Measurements from ENCODE around the gene HIP1R.
"Not testable (repeated sequence)": the region's sequence is repeated elsewhere in the genome, so short reads cannot be mapped to it uniquely, and the experiment has no call there.

Gene HIP1R

DNA sequence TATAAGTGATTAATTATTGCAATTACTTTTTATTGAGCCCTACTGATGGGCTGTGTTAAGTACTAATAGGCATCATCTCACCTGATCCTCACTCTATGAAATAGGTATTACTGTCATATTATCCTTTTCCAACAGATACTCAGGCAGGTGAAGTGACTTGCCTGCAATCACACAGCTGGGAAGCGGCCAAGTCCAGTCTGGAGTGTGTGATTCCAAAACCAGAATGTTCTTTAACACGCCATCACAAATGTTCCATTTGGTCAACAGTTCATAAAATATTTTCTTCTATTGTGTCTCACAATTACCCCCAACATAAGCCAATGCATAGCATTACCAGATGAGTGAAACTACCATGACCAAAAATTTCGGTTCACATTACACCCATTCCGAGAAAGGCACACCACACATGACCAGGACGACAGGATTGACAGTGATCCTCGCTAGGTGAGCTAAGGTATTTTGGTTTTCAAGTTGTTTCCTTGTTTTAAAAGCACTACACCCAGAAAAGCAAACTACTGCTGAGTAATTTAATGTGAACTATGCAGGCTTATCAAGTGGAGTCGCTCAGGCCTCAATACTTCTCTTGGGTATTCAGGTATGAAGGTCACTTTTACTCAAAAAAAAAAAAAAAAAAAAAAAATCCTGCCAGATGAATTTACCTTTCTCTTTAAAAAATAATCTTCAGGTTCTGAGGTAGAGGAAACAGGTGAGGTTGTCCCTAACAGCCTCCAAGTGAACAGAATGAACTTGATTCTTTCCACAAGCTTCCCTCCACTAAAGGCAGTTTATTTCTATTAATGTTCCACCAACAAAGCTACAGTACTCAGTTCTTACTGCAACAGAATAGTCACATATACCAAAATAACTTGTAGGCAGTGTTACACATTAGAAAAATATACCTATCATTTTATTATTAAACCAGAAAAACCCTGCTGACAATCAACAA, 58.2 kb downstream of the HIP1R start:
- no peak for DNase-seq (ENCODE audit: low read depth in 2 of 2)

GRCh38 chr12:122894193-122895121, 59.2 kb downstream of the HIP1R start:
- DNase-seq (ENCODE audit: low read depth in 2 of 2): no peak

GRCh38 chr12:122895320-122895703, 60.1 kb downstream of the HIP1R start:
- no peak for DNase-seq (ENCODE audit: low read depth in 2 of 2)

GRCh38 chr12:122895704-122896636, 60.7 kb downstream of the HIP1R start, which contains the start of gene VPS37B:
Gene VPS37B, minus strand, starts transcription at chr12:122896124. Its CDS starts 62 bp downstream, at chr12:122896062.
- DNase-seq (ENCODE audit: low read depth in 2 of 2): peak; percentile 76 to 78

- no peak for DNase-seq (ENCODE audit: low read depth in 2 of 2)
Observed at GRCh38 chr12:122896662-122897061, 61.4 kb downstream of the HIP1R start.

DNA sequence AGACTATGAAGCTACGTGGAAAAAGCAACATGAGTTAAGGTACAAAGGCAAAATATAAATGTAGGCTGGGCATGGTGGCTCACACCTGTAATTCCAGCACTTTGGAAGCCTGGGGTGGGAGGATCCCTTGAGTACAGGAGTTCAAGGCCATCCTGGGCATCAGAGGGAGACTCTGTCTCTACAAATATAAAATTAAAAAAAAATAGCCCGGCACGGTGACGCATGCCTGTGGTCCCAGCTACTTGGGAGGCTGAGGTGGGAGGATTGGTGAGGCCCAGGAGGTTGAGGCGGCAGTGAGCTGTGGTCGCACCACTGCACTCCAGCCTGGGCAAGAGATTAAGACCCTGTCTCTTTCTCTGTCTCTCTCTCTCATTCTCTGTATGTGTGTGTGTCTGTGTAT, 64.6 kb downstream of the HIP1R start:
- no peak for DNase-seq (ENCODE audit: low read depth in 2 of 2)

DNA sequence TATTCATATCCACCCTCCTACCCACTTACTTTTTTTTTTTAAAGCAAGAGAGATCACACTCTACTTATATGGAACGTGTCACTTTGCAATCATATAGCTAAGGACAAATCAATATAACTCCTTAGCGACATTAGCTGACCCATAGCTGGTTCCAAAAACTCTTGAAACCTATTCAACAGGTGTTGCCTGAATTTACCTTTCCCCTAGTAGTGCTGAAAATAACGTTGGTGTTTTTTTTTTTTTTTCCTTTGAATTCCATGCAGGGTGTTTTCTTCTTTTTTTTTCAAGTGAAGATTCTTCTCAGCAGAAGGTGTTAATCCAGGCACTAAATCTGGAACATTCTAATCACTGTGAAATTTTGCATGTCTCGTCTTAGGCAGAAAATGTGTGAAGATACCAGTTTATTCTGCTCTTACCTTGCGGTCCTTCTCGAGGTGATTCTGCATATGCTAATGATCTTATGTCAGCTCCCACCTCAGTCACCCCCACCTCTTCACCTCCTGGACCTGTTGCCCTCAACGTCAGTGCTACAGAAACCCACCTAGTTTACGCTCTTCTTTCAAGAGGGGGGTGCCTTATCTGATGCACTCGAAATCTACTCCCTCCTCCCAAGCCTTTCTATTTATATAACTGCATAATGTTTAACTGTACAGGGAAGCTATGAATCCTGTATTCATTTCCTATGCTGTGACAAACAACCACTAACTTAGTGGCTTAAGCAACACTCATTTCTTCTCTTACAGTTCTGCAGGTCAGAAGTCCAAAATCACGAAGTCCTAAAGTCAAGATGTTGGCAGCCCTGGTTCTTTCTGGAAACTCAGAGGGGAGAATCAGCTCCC, 67.8 kb downstream of the HIP1R start:
- no peak for DNase-seq (ENCODE audit: low read depth in 2 of 2)

GRCh38 chr12:122903693-122904034, 68.4 kb downstream of the HIP1R start:
- DNase-seq (ENCODE audit: low read depth in 2 of 2): no peak

- DNase-seq (ENCODE audit: low read depth in 2 of 2): not testable (repeated sequence)
Observed at GRCh38 chr12:122905258-122905657, 70.0 kb downstream of the HIP1R start.

DNA sequence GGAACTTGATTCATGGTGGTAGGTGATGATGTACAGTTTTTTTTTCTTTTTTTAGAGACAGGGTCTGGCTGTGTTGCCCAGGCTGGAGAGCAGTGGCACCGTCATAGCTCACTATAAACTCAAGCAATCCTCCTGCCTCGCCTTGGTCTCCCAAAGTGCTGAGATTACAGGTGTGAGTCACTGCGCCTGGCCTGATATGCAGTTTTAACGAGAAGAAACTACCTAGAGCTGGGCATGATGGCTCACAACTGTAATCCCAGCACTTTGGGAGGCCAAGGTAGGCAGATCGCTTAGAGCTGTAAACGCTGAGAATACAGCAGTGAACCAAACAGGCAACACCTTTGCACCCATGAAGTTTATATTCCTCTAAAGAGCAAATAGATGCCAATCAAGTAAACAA, 73.7 kb downstream of the HIP1R start:
- DNase-seq (ENCODE audit: low read depth in 2 of 2): no peak

DNA sequence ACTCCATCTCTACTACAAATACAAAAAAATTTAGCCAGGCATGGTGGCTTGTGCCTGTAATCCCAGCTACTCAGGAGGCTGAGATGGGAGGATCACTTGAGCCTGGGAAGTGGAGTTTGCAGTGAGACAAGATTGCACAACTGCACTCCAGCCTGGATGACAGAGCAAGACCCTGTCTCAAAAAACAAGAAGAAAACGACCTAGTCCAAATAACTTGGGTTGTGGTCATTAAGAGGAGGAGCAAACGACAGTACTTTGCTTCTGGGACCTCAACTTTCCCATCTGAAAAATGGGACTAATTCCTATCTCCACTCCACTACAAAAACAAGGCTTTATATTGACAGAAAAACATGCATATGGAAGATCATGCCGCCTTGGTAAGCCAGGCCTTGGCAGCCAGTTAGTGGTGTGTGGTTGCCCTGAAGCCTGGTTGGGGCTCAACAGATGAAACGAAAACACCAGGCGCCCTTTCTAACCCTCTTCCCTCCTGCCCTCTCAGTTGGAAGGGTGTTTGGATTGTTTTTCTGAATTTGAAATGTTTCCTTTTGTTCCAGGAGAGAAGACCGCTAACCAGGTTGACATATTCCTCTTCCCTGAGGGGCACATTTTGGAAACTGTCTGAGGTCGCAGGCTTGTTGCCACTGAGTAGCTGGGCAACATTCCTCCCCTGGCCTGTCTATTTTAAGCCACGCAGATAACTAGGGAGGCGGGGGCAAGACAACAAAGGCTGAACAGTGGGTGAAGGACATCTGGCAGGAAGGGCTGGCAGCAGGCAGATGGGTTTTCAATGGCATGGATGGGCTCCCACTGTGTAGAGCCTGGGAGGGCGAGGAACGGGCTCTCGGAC, 74.4 kb downstream of the HIP1R start:
- DNase-seq (ENCODE audit: low read depth in 2 of 2): no peak

Measured in stimulated activated CD8-positive, alpha-beta memory T cell treated with anti-CD3 and anti-CD28 coated beads, Interleukin-2, amount 100 ng/mL, for 48 hours (primary cell).